Smooth muscle cell (in vitro differentiated cells): ENCODE data around the gene KRTAP10-4. TPM values are rescaled to one million over a fixed set of nuclear protein-coding genes. Genes with fewer than 3 reads are reported as not detected.
"Not testable (repeated sequence)": the region's sequence is repeated elsewhere in the genome, so short reads cannot be mapped to it uniquely, and the experiment has no call there.

Experiments used
- DNase-seq: peaks from one replicate; lab custom pipeline; 2025; ENCODE audit not compliant: unreplicated experiment; lab: John Stamatoyannopoulos, UW
- H2AFZ ChIP-seq: fragments of 200-600 bp; sonication (generic); 2 replicates; pipeline ENCODE4 v1.6.0; 2016; ENCODE audit warnings: antibody characterized with exemption, low read depth, mild to moderate bottlenecking
- H3F3A ChIP-seq: fragments of 200-600 bp; sonication (generic); 2 replicates; pipeline ENCODE4 v1.6.0; 2017; ENCODE audit warnings: antibody characterized with exemption, low read depth
- H3K27ac ChIP-seq: fragments of 200-600 bp; sonication (generic); 2 replicates; pipeline ENCODE4 v1.5.1; 2016; ENCODE audit warnings: low read depth, mild to moderate bottlenecking
- H3K27me3 ChIP-seq: fragments of 200-600 bp; sonication (generic); 2 replicates; pipeline ENCODE4 v1.6.1; 2016; ENCODE audit warnings: low read depth, mild to moderate bottlenecking
- H3K36me3 ChIP-seq: fragments of 200-600 bp; sonication (generic); 2 replicates; pipeline ENCODE4 v1.5.1; 2016; ENCODE audit warnings: low read depth
- H3K4me1 ChIP-seq: fragments of 200-600 bp; sonication (generic); 2 replicates; pipeline ENCODE4 v1.5.1; 2016; ENCODE audit warnings: low read depth
- H3K4me2 ChIP-seq: fragments of 200-600 bp; sonication (generic); 2 replicates; pipeline ENCODE4 v1.6.0; 2016; ENCODE audit warnings: mild to moderate bottlenecking
- H3K4me3 ChIP-seq: fragments of 200-600 bp; sonication (generic); 2 replicates; pipeline ENCODE4 v1.5.1; 2016; ENCODE audit warnings: mild to moderate bottlenecking
- H3K79me2 ChIP-seq: fragments of 200-600 bp; sonication (generic); 2 replicates; pipeline ENCODE4 v1.6.0; 2016; ENCODE audit warnings: low read depth, mild to moderate bottlenecking
- H3K9ac ChIP-seq: fragments of 200-600 bp; sonication (generic); 2 replicates; pipeline ENCODE4 v1.6.0; 2016; ENCODE audit warnings: low read depth
- H3K9me3 ChIP-seq: fragments of 200-600 bp; sonication (generic); replicated peaks from 2 replicates; pipeline ENCODE4 v1.5.1; 2016; ENCODE audit warnings: low read depth
- H4K20me1 ChIP-seq: fragments of 200-600 bp; sonication (generic); 2 replicates; pipeline ENCODE4 v1.6.0; 2016; ENCODE audit warnings: low read depth
- WGBS: methylation state at CpG from one replicate; pipeline ENCODE4 v1.1.7; 2016; ENCODE audit warnings: low lambda C conversion rate; 5-methylcytosine and 5-hydroxymethylcytosine counted together
- polyA plus RNA-seq: library from polyadenylated mRNA; unstranded; fragments of >200 nt; fragmentation: Nextera tagmentation; extraction: Ambion mirVana; gene quantifications from 2 replicates; pipeline ENCODE4 v1.2.1, GENCODE V29; 2016
- total RNA-seq: library from RNA; depleted of rRNA; stranded (reverse); fragments of >200 nt; gene quantifications from 2 replicates; pipeline ENCODE4 v1.2.3, GENCODE V29; 2014
- TF ChIP-seq, protein P1 (sequence below): fragments of 200-600 bp; sonication (generic); IDR thresholded peaks from 2 replicates; pipeline ENCODE4 v1.5.1; 2017; ENCODE audit warnings: borderline replicate concordance, mild to moderate bottlenecking, antibody characterized with exemption; ENCODE audit not compliant: insufficient read depth, poor library complexity, severe bottlenecking

The KRTAP10-4 gene
- total and polyA plus RNA-seq, 2 experiments from 2014 or later = not detected

DNA sequence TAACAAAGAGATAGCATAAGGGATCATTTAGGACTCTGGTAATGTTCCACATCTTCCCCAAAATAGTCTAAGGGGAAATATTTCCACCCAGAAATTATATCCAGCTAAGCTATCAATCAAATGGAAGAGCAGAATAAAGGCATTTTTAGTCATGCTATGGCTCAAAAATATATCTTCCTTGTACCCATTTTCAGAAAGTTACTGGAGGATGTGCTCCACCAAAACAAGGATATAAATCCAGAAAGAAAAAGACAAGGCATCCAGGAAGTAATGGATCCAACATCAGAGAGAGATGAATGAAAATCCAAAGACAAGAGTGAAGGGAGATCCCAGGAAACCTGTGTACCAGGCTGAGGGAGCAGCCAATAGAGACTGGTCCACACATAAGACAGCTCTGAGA lies 35.7 kb downstream of the KRTAP10-4 start:
- Histone ChIP-seq H4K20me1 (no peaks in the 10 kb centered on the region), H3K4me1 (no peaks in the 10 kb centered on the region), H2AFZ (no peak overlapping the region), H3K79me2 (no peaks in the 10 kb centered on the region), H3K36me3 (no peaks in the 10 kb centered on the region), H3K9me3 (peaks cover 9% of the 10 kb centered on the region), H3K4me2 (no peak overlapping the region), H3K9ac (no peak overlapping the region), H3F3A (no peaks in the 10 kb centered on the region), H3K27me3 (no peaks in the 10 kb centered on the region), H3K27ac (no peak overlapping the region), H3K4me3 (no peak overlapping the region)
- DNase-seq = no peak
- TF ChIP-seq, protein P1, sequence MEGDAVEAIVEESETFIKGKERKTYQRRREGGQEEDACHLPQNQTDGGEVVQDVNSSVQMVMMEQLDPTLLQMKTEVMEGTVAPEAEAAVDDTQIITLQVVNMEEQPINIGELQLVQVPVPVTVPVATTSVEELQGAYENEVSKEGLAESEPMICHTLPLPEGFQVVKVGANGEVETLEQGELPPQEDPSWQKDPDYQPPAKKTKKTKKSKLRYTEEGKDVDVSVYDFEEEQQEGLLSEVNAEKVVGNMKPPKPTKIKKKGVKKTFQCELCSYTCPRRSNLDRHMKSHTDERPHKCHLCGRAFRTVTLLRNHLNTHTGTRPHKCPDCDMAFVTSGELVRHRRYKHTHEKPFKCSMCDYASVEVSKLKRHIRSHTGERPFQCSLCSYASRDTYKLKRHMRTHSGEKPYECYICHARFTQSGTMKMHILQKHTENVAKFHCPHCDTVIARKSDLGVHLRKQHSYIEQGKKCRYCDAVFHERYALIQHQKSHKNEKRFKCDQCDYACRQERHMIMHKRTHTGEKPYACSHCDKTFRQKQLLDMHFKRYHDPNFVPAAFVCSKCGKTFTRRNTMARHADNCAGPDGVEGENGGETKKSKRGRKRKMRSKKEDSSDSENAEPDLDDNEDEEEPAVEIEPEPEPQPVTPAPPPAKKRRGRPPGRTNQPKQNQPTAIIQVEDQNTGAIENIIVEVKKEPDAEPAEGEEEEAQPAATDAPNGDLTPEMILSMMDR = no peak

DNA sequence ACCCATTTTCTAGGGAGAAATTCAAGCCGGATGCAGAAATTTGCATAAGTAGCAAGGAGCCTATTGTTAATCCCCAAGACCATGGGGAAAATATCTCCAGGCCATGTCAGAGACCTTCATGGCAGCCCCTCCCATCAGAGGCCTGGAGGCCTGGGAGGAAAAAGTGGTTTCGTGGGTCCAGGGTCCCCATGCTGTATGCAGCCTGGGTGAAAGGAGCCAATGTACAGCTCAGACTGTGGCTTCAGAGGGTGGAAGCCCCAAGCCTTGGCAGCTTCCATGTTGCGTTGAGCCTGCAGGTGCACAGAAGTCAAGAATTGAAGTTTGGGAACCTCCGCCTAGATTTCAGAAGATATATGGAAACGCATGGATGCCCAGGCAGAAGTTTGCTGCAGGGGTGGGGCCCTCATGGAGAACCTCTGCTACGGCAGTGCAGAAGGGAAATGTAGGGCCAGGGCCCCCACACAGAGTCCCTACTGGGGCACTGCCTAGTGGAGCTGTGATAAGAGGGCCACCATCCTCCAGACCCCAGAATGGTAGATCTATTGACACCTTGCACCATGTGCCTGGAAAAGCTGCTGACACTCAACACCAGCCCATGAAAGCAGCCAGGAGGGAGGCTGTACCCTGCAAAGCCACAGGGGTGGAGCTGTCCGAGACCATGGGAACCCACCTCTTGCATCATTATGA lies 36.8 kb downstream of the KRTAP10-4 start:
- not testable (repeated sequence) for H3K4me1 ChIP-seq, DNase-seq, H3K79me2 ChIP-seq, H3K4me3 ChIP-seq, H3K4me2 ChIP-seq, H3K9ac ChIP-seq, H2AFZ ChIP-seq, H3K27me3 ChIP-seq, H3K9me3 ChIP-seq, H3K27ac ChIP-seq, H3F3A ChIP-seq, H3K36me3 ChIP-seq, H4K20me1 ChIP-seq
- 93% methylated on average over 7 of the region's 7 CpGs for WGBS

DNA sequence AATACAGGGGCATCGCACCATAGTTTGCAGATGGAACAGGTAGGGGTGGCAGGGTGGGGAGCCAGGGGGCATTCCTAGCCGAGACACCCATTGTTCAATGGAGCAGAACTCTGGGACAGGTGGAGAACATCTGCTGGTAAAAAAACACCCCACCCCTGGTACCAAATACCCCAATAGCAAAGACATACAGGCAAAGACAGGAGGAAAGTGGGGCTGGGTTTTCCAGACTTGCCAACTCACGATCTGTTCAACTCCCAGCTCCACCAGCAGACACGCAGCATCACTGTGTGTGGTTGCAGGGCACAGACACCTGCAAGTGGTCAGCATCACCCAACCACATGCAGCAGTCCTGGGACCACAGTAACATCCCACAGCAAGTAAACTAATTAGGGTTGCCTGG lies 38.0 kb downstream of the KRTAP10-4 start:
- TF ChIP-seq, protein P1 = no peak
- H3K4me1 ChIP-seq = no peaks in the 10 kb centered on the region
- no peak overlapping the region for H3K4me2 ChIP-seq
- no peak overlapping the region for H3K27ac ChIP-seq
- H3K27me3 ChIP-seq = no peaks in the 10 kb centered on the region
- no peaks in the 10 kb centered on the region for H3K79me2 ChIP-seq
- no peaks in the 10 kb centered on the region for H3K36me3 ChIP-seq
- H4K20me1 ChIP-seq = no peaks in the 10 kb centered on the region
- no peak overlapping the region for H3K9ac ChIP-seq
- WGBS = 92% methylated on average over 4 of the region's 4 CpGs
- no peak overlapping the region for H2AFZ ChIP-seq
- no peaks in the 10 kb centered on the region for H3F3A ChIP-seq
- H3K4me3 ChIP-seq = no peak overlapping the region
- peaks cover 9% of the 10 kb centered on the region for H3K9me3 ChIP-seq
- DNase-seq = no peak

DNA sequence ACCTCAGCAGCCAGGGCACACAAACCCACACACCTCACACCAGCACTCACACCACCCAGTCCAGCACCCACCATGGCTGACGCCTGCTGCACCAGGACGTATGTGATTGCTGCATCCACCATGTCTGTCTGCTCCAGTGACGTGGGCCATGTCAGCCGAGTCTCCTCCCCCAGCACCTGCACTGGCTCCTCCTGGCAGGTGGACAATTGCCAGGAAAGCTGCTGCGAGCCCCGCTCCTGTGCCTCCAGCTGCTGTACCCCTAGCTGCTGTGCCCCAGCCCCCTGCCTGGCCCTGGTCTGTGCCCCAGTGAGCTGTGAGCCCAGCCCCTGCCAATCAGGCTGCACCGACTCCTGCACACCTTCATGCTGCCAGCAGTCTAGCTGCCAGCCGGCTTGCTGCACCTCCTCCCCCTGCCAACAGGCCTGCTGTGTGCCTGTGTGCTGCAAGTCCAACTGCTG lies 38.5 kb downstream of the KRTAP10-4 start, which contains the start of gene KRTAP10-8:
TSS of gene KRTAP10-8 (plus strand) at position 51 of the 458 bp plus-strand sequence. CDS start at position 73, 22 bp downstream.
- Histone ChIP-seq H3F3A (no peaks in the 10 kb centered on the region), H3K4me2 (no peak within 1 kb of the TSS), H3K9me3 (peaks cover 9% of the 10 kb centered on the region), H3K4me3 (no peak within 1 kb of the TSS), H3K27me3 (no peaks in the 10 kb centered on the region), H4K20me1 (no peaks in the 10 kb centered on the region), H3K27ac (no peak within 1 kb of the TSS), H3K4me1 (no peaks in the 10 kb centered on the region), H3K79me2 (no peaks in the 10 kb centered on the region), H3K9ac (no peak within 1 kb of the TSS), H2AFZ (no peak within 1 kb of the TSS), H3K36me3 (no peaks in the 10 kb centered on the region)
- WGBS = 93% methylated on average over 8 of the region's 8 CpGs
- TF ChIP-seq, protein P1 = no peak
- DNase-seq = no peak
